GM12878 (cell line): Measurements from ENCODE around the gene C8B. TPM values are rescaled to one million over a fixed set of nuclear protein-coding genes. Genes with fewer than 3 reads are reported as not detected.

Experiments used
- ATAC-seq: fragments of 200-7000 bp; cut with Tn5 transposase; 3 replicates; pipeline ENCODE4 v1.9.1; 2020; ENCODE audit warnings: mild to moderate bottlenecking, moderate library complexity
- BruUV-seq: library from RNA; stranded (reverse); fragments of 400-500 nt; replicated peaks from 2 replicates; lab custom pipeline; 2021; lab: Mats Ljungman, UMichigan
- CTCF ChIA-PET: fragments of 300-600 bp; sonication (Branson Sonifier 250); formaldehyde crosslinking; extraction: SDS; loops from one replicate; lab custom pipeline; 2021; ENCODE audit warnings: inconsistent platforms; lab: Yijun Ruan, JAX
- POLR2A ChIA-PET: fragments of 350-600 bp; formaldehyde crosslinking; extraction: SDS; loops from one replicate; lab custom pipeline; 2021; ENCODE audit warnings: inconsistent platforms; lab: Charles Lee
- RAD21 ChIA-PET: fragments of 300-600 bp; sonication (Branson Sonifier 250); formaldehyde crosslinking; loops from one replicate; lab custom pipeline; 2023; ENCODE audit warnings: antibody characterized with exemption; ENCODE audit not compliant: unreplicated experiment; lab: Charles Lee
- SMC1A ChIA-PET: fragments of 300-600 bp; sonication (Branson Sonifier 250); formaldehyde crosslinking; loops from one replicate; lab custom pipeline; 2023; ENCODE audit not compliant: unreplicated experiment, uncharacterized antibody; lab: Charles Lee
- DNase-seq: peaks from one replicate; pipeline ENCODE4 v3.0.0-alpha.2; 2011; ENCODE audit warnings: low read depth, low spot score
- FAIRE-seq: peaks from 3 replicates; lab custom pipeline; 2011; peaks lifted over from hg19 to GRCh38; lab: Jason Lieb, UNC
- H2AFZ ChIP-seq: 2 replicates; pipeline ENCODE4 v1.6.0; 2011; ENCODE audit warnings: low read depth, low read length, control low read depth; ENCODE audit not compliant: control insufficient read depth
- H3K27ac ChIP-seq: 2 replicates; pipeline ENCODE4 v1.5.1; 2011; ENCODE audit warnings: control low read depth; ENCODE audit not compliant: control insufficient read depth, insufficient read depth
- H3K27me3 ChIP-seq, 2 experiments: replicated peaks in 1 of 2; 2 replicates each; pipeline versions ENCODE4 v1.6.0 to v1.6.1; 2011; ENCODE audit warnings: low read length in 1 of 2; ENCODE audit not compliant: control insufficient read depth in 2 of 2, insufficient read depth in 2 of 2
- H3K36me3 ChIP-seq, 2 experiments: 2 replicates each; pipeline ENCODE4 v1.5.1; 2011; ENCODE audit warnings: low read length in 1 of 2; ENCODE audit not compliant: control insufficient read depth in 2 of 2, insufficient read depth in 2 of 2
- H3K4me1 ChIP-seq: 2 replicates; pipeline ENCODE4 v1.6.1; 2011; ENCODE audit warnings: mild to moderate bottlenecking, low read length, moderate library complexity, mixed read lengths; ENCODE audit not compliant: control insufficient read depth, insufficient read depth
- H3K4me2 ChIP-seq: 2 replicates; pipeline ENCODE4 v1.6.0; 2011; ENCODE audit warnings: control low read depth; ENCODE audit not compliant: control insufficient read depth, insufficient read depth
- H3K4me3 ChIP-seq: fragments of 200-600 bp; sonication (generic); 2 replicates; pipeline ENCODE4 v1.5.1; 2016
- H3K79me2 ChIP-seq: 2 replicates; pipeline ENCODE4 v1.6.0; 2011; ENCODE audit warnings: low read length; ENCODE audit not compliant: control insufficient read depth, insufficient read depth
- H3K9ac ChIP-seq: 2 replicates; pipeline ENCODE4 v1.8.0; 2011; ENCODE audit warnings: low read length, control low read depth, mixed read lengths; ENCODE audit not compliant: control insufficient read depth, insufficient read depth
- H3K9me3 ChIP-seq: replicated peaks from 3 replicates; pipeline ENCODE4 v1.5.1; 2011; ENCODE audit warnings: mild to moderate bottlenecking, low read length; ENCODE audit not compliant: control insufficient read depth, insufficient read depth
- H4K20me1 ChIP-seq: 2 replicates; pipeline ENCODE4 v1.6.0; 2011; ENCODE audit not compliant: control insufficient read depth, insufficient read depth
- CBX5 ChIP-seq: sonication (generic); IDR thresholded peaks from 2 replicates; pipeline ENCODE4 v1.6.1; 2016; ENCODE audit warnings: low read depth, moderate library complexity, mild to moderate bottlenecking, inconsistent platforms
- EP300 ChIP-seq, 2 experiments: fragments of 150-350 bp in 1 of 2; IDR thresholded peaks; 2 replicates each; pipeline ENCODE4 v1.6.1; 2011 to 2012; ENCODE audit warnings: low read depth in 2 of 2, low read length in 2 of 2, borderline replicate concordance in 1 of 2, improper control_type of control experiment in 1 of 2, inconsistent platforms in 1 of 2; ENCODE audit not compliant: control insufficient read depth in 1 of 2
- FOXK2 ChIP-seq: fragments of 450-650 bp; IDR thresholded peaks from 2 replicates; pipeline ENCODE4 v1.6.1; 2017; ENCODE audit warnings: mild to moderate bottlenecking, moderate library complexity
- GATAD2B ChIP-seq: fragments of 450-650 bp; conservative IDR thresholded peaks from 2 replicates; pipeline ENCODE4 v1.6.1; 2017; ENCODE audit warnings: low read depth, mild to moderate bottlenecking, moderate library complexity
- JUND ChIP-seq: IDR thresholded peaks from 2 replicates; pipeline ENCODE4 v1.6.1; 2012; ENCODE audit warnings: low read depth, mild to moderate bottlenecking, low read length, improper control_type of control experiment, moderate library complexity
- RELB ChIP-seq: fragments of 450-650 bp; IDR thresholded peaks from 2 replicates; pipeline ENCODE4 v1.6.1; 2017; ENCODE audit warnings: low read depth, mild to moderate bottlenecking, moderate library complexity
- SUPT20H ChIP-seq: IDR thresholded peaks from 2 replicates; pipeline ENCODE4 v1.6.1; 2011; ENCODE audit warnings: low read depth, mild to moderate bottlenecking, low read length, moderate library complexity, borderline replicate concordance; ENCODE audit not compliant: control insufficient read depth
- WGBS: methylation state at CpG from one replicate; pipeline ENCODE4 v1.1.6; 2016; ENCODE audit warnings: low lambda C conversion rate; ENCODE audit not compliant: insufficient replicate concordance, insufficient coverage; ENCODE audit errors: missing lambda C conversion rate; 5-methylcytosine and 5-hydroxymethylcytosine counted together
- in situ Hi-C: fragments of 300-500 bp; cut with MboI; formaldehyde crosslinking; loops from 9 replicates; pipeline ENCODE4 v1.14.3; 2018; ENCODE audit warnings: mixed read lengths
- intact Hi-C: fragments of 100-400 bp; cut with micrococcal nuclease; formaldehyde crosslinking; loops from one replicate; pipeline ENCODE4 v1.14.2; 2022; ENCODE audit not compliant: unreplicated experiment
- polyA plus RNA-seq, 11 experiments: library from polyadenylated mRNA; depleted of rRNA in 4 of 11; unstranded in 6 of 11; stranded (reverse) in 5 of 11; fragments of >200 nt; fragmentation: Nextera tagmentation in 4 of 11; fragmentation: Illumina TruSeq in 1 of 11; extraction: Ambion mirVana in 4 of 11; extraction: Trizol in 1 of 11; gene quantifications; 1 replicate in 1 of 11; 2 replicates in 10 of 11; pipeline versions ENCODE4 v1.2.1 to v1.2.3, GENCODE V29; 2011 to 2016; ENCODE audit warnings: inconsistent platforms in 2 of 11, missing spikeins in 2 of 11, low read depth in 1 of 11
- total RNA-seq, 4 experiments: library from RNA; depleted of rRNA in 3 of 4; stranded (reverse); fragments of >200 nt in 3 of 4; fragmentation: Illumina TruSeq in 1 of 4; extraction: Trizol in 1 of 4; gene quantifications; 2 replicates each; pipeline versions ENCODE4 v1.2.1 to v1.2.3, GENCODE V29; 2013 to 2021

Gene C8B
- total and polyA plus RNA-seq, 10 of the 15 experiments (the other 5 are each of a cell fraction or from before 2014, with no cell fraction given) = not detected

- RAD21 ChIA-PET = no interaction called here
These were observed 14.4 kb upstream of the C8B start for GRCh38 chr1:56979986-56980755.

More at GRCh38 chr1:56979986-56980755, 14.4 kb upstream of the C8B start:
- in situ Hi-C loops (no loop called here), intact Hi-C loops (loop anchor here (5.0 kb wide), 1 partner anchor 52 kb away; no protein-coding TSS in a partner anchor)
- ATAC-seq (no peak), FAIRE-seq (no peak), DNase-seq (no peak)
- POLR2A ChIA-PET = no interaction called here
- Histone ChIP-seq H4K20me1 (no peaks in the 10 kb centered on the region), H3K79me2 (no peaks in the 10 kb centered on the region), H3K27me3 (peaks cover 0 to 3% of the 10 kb centered on the region in 2 experiments; a peak in 2 of 4 replicates), H3K9me3 (no peaks in the 10 kb centered on the region), H3K9ac (no peak overlapping the region), H3K4me3 (no peak overlapping the region), H3K27ac (no peak overlapping the region), H2AFZ (no peak overlapping the region), H3K4me1 (no peaks in the 10 kb centered on the region), H3K4me2 (no peak overlapping the region), H3K36me3 (no peaks in the 10 kb centered on the region)
- CTCF ChIA-PET = interaction anchor here (1.1 to 1.7 kb wide), 2 partner anchors 9 to 12 kb away, joined by 3 to 4 read pairs; no protein-coding TSS in a partner anchor
- SMC1A ChIA-PET = interaction anchor here (0.7 to 0.8 kb wide), 3 partner anchors 10 to 137 kb away, joined by 3 read pairs; no protein-coding TSS in a partner anchor
- no TSS peak for BruUV-seq
- no peak for TF ChIP-seq SUPT20H
- TF ChIP-seq GATAD2B = no peak
- no peak for TF ChIP-seq RELB
- no peak for TF ChIP-seq EP300 (IDR thresholded peaks at IDR 0.05; ENCODE audit: borderline replicate concordance in 1 of 2, control insufficient read depth in 1 of 2, low read depth in 2 of 2, low read length in 2 of 2)
- no peak for TF ChIP-seq CBX5
- TF ChIP-seq FOXK2 = no peak
- TF ChIP-seq JUND = no peak
- WGBS = 3% methylated on average over 4 of the region's 4 CpGs
